ENCODE data around the gene DEFB119.
"Not testable (repeated sequence)": the region's sequence is repeated elsewhere in the genome, so short reads cannot be mapped to it uniquely, and the experiment has no call there.

The DEFB119 gene

GRCh38 chr20:31390490-31390889 is at the start of gene DEFB119:
Gene DEFB119 (minus strand): TSS chr20:31390590. CDS start chr20:31390483, 107 bp downstream.
- DNase-seq: no peak

- no peak for DNase-seq
These were observed 40.3 kb upstream of the DEFB119 start for GRCh38 chr20:31430568-31431115.

- DNase-seq: not testable (repeated sequence)
These were observed 37.2 kb upstream of the DEFB119 start for GRCh38 chr20:31427576-31427975.

GRCh38 chr20:31426891-31427551 is 36.6 kb upstream of the DEFB119 start:
- not testable (repeated sequence) for DNase-seq

- DNase-seq: no peak
These were observed 35.4 kb upstream of the DEFB119 start for GRCh38 chr20:31425797-31426196.

- no peak for DNase-seq
These were observed 27.9 kb upstream of the DEFB119 start for GRCh38 chr20:31418307-31418706.

- no peak for DNase-seq
These were observed 25.3 kb upstream of the DEFB119 start for GRCh38 chr20:31415653-31416052.

GRCh38 chr20:31414381-31414780 is 24.0 kb upstream of the DEFB119 start:
- no peak for DNase-seq

- DNase-seq: no peak
These were observed 19.6 kb upstream of the DEFB119 start for GRCh38 chr20:31410011-31410410.

GRCh38 chr20:31406115-31406514 is 15.7 kb upstream of the DEFB119 start, which contains the start of gene DEFB121:
Gene DEFB121 (minus strand): TSS chr20:31406215. CDS start chr20:31406152, 63 bp downstream.
- DNase-seq: no peak

- no peak for DNase-seq
These were observed 13.5 kb upstream of the DEFB119 start for GRCh38 chr20:31403886-31404285.

GRCh38 chr20:31394900-31395299 is 4.5 kb upstream of the DEFB119 start:
- no peak for DNase-seq

- no peak for DNase-seq
These were observed 2.4 kb upstream of the DEFB119 start for GRCh38 chr20:31392836-31393235.

- DNase-seq: no peak
These were observed 16.0 kb downstream of the DEFB119 start for GRCh38 chr20:31374346-31374745.

- no peak for DNase-seq
These were observed 22.1 kb downstream of the DEFB119 start, which contains the start of gene DEFB118 for GRCh38 chr20:31368301-31368700. Gene DEFB118 (plus strand): TSS chr20:31368601. CDS start chr20:31368651, 50 bp downstream.

- DNase-seq: not testable (repeated sequence)
These were observed 26.1 kb downstream of the DEFB119 start for GRCh38 chr20:31364272-31364671.

GRCh38 chr20:31363295-31363694 is 27.1 kb downstream of the DEFB119 start:
- no peak for DNase-seq

- no peak for DNase-seq
These were observed 34.4 kb downstream of the DEFB119 start for GRCh38 chr20:31355981-31356380.

- DNase-seq: no peak
These were observed 48.9 kb downstream of the DEFB119 start for GRCh38 chr20:31341470-31341869.

- DNase-seq: no peak
These were observed 59.5 kb downstream of the DEFB119 start for GRCh38 chr20:31330893-31331292.
